Endothelial cell of umbilical vein (primary cell): Measurements from ENCODE around the gene ZNF23. TPM values are rescaled to one million over a fixed set of nuclear protein-coding genes. Genes with fewer than 3 reads are reported as not detected.

Experiments used
- BruUV-seq: library from RNA; stranded (reverse); fragments of 400-500 nt; replicated peaks from 2 replicates; lab custom pipeline; 2021; lab: Mats Ljungman, UMichigan
- CTCF ChIA-PET: fragments of 300-600, 350-600 bp; sonication (Branson Sonifier 250); formaldehyde crosslinking; loops from one replicate; lab custom pipeline; 2021; ENCODE audit warnings: antibody characterized with exemption, inconsistent platforms; lab: Charles Lee
- POLR2A ChIA-PET: fragments of 300-600, 350-600 bp; sonication (Branson Sonifier 250); formaldehyde crosslinking; loops from one replicate; lab custom pipeline; 2021; ENCODE audit warnings: antibody characterized with exemption, inconsistent platforms; lab: Charles Lee
- DNase-seq: peaks from one replicate; pipeline ENCODE4 v3.0.0-alpha.2; 2011; ENCODE audit warnings: low read depth, low spot score
- FAIRE-seq: peaks from 2 replicates; lab custom pipeline; 2011; peaks lifted over from hg19 to GRCh38; lab: Jason Lieb, UNC
- H2AFZ ChIP-seq: 2 replicates; pipeline ENCODE4 v1.6.0; 2012; ENCODE audit warnings: low read depth, low read length, control low read depth, inconsistent platforms
- H3K27ac ChIP-seq: 2 replicates; pipeline ENCODE4 v1.5.1; 2011; ENCODE audit warnings: low read depth, mild to moderate bottlenecking, control low read depth, low read length, moderate library complexity; ENCODE audit not compliant: insufficient read depth
- H3K27me3 ChIP-seq, 2 experiments: 2 replicates each; pipeline versions ENCODE4 v1.6.0 to v1.6.1; 2011; ENCODE audit warnings: low read length in 2 of 2, mixed read lengths in 1 of 2; ENCODE audit not compliant: control insufficient read depth in 2 of 2, insufficient read depth in 2 of 2
- H3K36me3 ChIP-seq, 2 experiments: 2 replicates in 1 of 2; 3 replicates in 1 of 2; pipeline ENCODE4 v1.5.1; 2011; ENCODE audit warnings: low read length in 2 of 2, mild to moderate bottlenecking in 1 of 2, moderate library complexity in 1 of 2; ENCODE audit not compliant: control insufficient read depth in 2 of 2, insufficient read depth in 2 of 2; ENCODE audit errors: extremely low read depth in 1 of 2
- H3K4me1 ChIP-seq: 3 replicates; pipeline ENCODE4 v1.5.1; 2011; ENCODE audit warnings: mild to moderate bottlenecking, low read length; ENCODE audit not compliant: control insufficient read depth, insufficient read depth; ENCODE audit errors: extremely low read depth
- H3K4me2 ChIP-seq: 2 replicates; pipeline ENCODE4 v1.6.1; 2011; ENCODE audit warnings: low read length, control low read depth, mixed read lengths; ENCODE audit not compliant: insufficient read depth
- H3K4me3 ChIP-seq, 3 experiments: fragments of 200-600 bp in 1 of 3; sonication (generic), shearing (Covaris generic) in 1 of 3; replicated peaks in 1 of 3; 2 replicates each; pipeline ENCODE4 v1.5.1; 2011 to 2016; ENCODE audit warnings: control low read depth in 3 of 3, low read length in 3 of 3, mild to moderate bottlenecking in 2 of 3, inconsistent platforms in 1 of 3, low read depth in 1 of 3, moderate library complexity in 1 of 3; ENCODE audit not compliant: insufficient read depth in 1 of 3
- H3K79me2 ChIP-seq: 2 replicates; pipeline ENCODE4 v1.6.0; 2012; ENCODE audit warnings: low read length, inconsistent platforms; ENCODE audit not compliant: control insufficient read depth, insufficient read depth
- H3K9ac ChIP-seq: replicated peaks from 2 replicates; pipeline ENCODE3; 2011; ENCODE audit warnings: low read length, control low read depth; ENCODE audit not compliant: insufficient read depth; ENCODE audit errors: extremely low read depth
- H3K9me1 ChIP-seq: replicated peaks from 3 replicates; pipeline ENCODE4 v1.6.0; 2011; ENCODE audit warnings: mild to moderate bottlenecking, low read length; ENCODE audit not compliant: control insufficient read depth, insufficient read depth; ENCODE audit errors: extremely low read depth
- H3K9me3 ChIP-seq: replicated peaks from 2 replicates; pipeline ENCODE4 v1.5.1; 2012; ENCODE audit warnings: low read length, inconsistent platforms; ENCODE audit not compliant: control insufficient read depth, insufficient read depth
- H4K20me1 ChIP-seq: replicated peaks from 2 replicates; pipeline ENCODE3; 2011; ENCODE audit warnings: mild to moderate bottlenecking, low read length; ENCODE audit not compliant: control insufficient read depth, insufficient read depth; ENCODE audit errors: extremely low read depth
- CTCF ChIP-seq, 2 donors: IDR thresholded peaks; 1 replicate in 1 of 2; 2 replicates in 1 of 2; pipeline ENCODE4 v1.5.1; 2011; ENCODE audit warnings: low read length in 2 of 2, mild to moderate bottlenecking in 2 of 2, moderate library complexity in 2 of 2, control low read depth in 1 of 2, inconsistent platforms in 1 of 2, low read depth in 1 of 2; ENCODE audit not compliant: insufficient read depth in 1 of 2; ENCODE audit errors: extremely low read depth in 1 of 2
- EZH2 ChIP-seq: IDR thresholded peaks from 2 replicates; pipeline ENCODE4 v1.6.1; 2012; ENCODE audit warnings: borderline replicate concordance, low read depth, mild to moderate bottlenecking, moderate library complexity, low read length, inconsistent platforms; ENCODE audit not compliant: severe bottlenecking
- FOS ChIP-seq: IDR thresholded peaks from 2 replicates; pipeline ENCODE4 v1.6.1; 2011; ENCODE audit warnings: mild to moderate bottlenecking, low read length, moderate library complexity, borderline replicate concordance; ENCODE audit not compliant: insufficient read depth
- JUN ChIP-seq: IDR thresholded peaks from 2 replicates; pipeline ENCODE4 v1.6.1; 2011; ENCODE audit warnings: borderline replicate concordance, low read depth; ENCODE audit not compliant: insufficient read length, insufficient read depth
- MAX ChIP-seq: IDR thresholded peaks from 2 replicates; pipeline ENCODE4 v1.6.1; 2011; ENCODE audit not compliant: insufficient read depth, insufficient read length
- POLR2A ChIP-seq: IDR thresholded peaks from 2 replicates; pipeline ENCODE4 v1.6.1; 2012; ENCODE audit warnings: low read depth, mild to moderate bottlenecking, control low read depth, low read length
- dilution Hi-C: fragments of 300-500 bp; cut with MboI; formaldehyde crosslinking; loops from one replicate; pipeline ENCODE4 v1.15.0; 2019; ENCODE audit warnings: low sequenced_read_pairs; ENCODE audit not compliant: extremely low pct_ligation_motif_present
- intact Hi-C: fragments of 100-400 bp; cut with micrococcal nuclease; formaldehyde crosslinking; loops from one replicate; pipeline ENCODE4 v1.10.0; 2022
- polyA plus RNA-seq, 4 experiments: library from polyadenylated mRNA; depleted of rRNA in 3 of 4; stranded (reverse) in 3 of 4; unstranded in 1 of 4; fragments of >200 nt; gene quantifications; 2 replicates each; pipeline versions ENCODE4 v1.2.1 to v1.2.3, GENCODE V29; 2011 to 2012; ENCODE audit warnings: missing spikeins in 1 of 4
- total RNA-seq: library from RNA; stranded (reverse); gene quantifications from 2 replicates; pipeline ENCODE4 v1.2.3, GENCODE V29; 2021

ZNF23 gene
- total and polyA plus RNA-seq, 2 donors (not counting 3 experiments of a cell fraction or from before 2014, with no cell fraction given) = 2.1 to 6.4 TPM

- Histone ChIP-seq H3K79me2 (no peaks in the 10 kb centered on the region), H3K4me3 (no peak overlapping the region), H3K9me3 (peaks cover 17% of the 10 kb centered on the region), H2AFZ (no peak overlapping the region), H4K20me1 (no peaks in the 10 kb centered on the region), H3K27me3 (no peaks in the 10 kb centered on the region), H3K4me2 (no peak overlapping the region), H3K27ac (no peak overlapping the region), H3K9me1 (no peaks in the 10 kb centered on the region), H3K4me1 (no peaks in the 10 kb centered on the region), H3K9ac (no peak overlapping the region), H3K36me3 (peaks cover 6 to 8% of the 10 kb centered on the region in 2 experiments)
- ChIA-PET POLR2A (no interaction called here), CTCF (no interaction called here)
- intact Hi-C loops (no loop called here), dilution Hi-C loops (no loop called here)
- no peak for TF ChIP-seq POLR2A
- no TSS peak for BruUV-seq
- FAIRE-seq (no peak), DNase-seq (no peak)
These were observed 13.0 kb downstream of the ZNF23 start for GRCh38 chr16:71449020-71449419.

- DNase-seq (no peak), FAIRE-seq (no peak)
- H3K27ac ChIP-seq = no peak overlapping the region
- intact Hi-C loops = no loop called here
- no peaks in the 10 kb centered on the region for H3K27me3 ChIP-seq
- H3K4me2 ChIP-seq = no peak overlapping the region
- no peak overlapping the region for H3K9ac ChIP-seq
- no peak overlapping the region for H3K4me3 ChIP-seq
- dilution Hi-C loops = no loop called here
- ChIA-PET CTCF (no interaction called here), POLR2A (no interaction called here)
- BruUV-seq = no TSS peak
- H3K36me3 ChIP-seq = peaks cover 6 to 8% of the 10 kb centered on the region in 2 experiments
- H3K9me3 ChIP-seq = peaks cover 17% of the 10 kb centered on the region
- no peaks in the 10 kb centered on the region for H3K4me1 ChIP-seq
- no peak overlapping the region for H2AFZ ChIP-seq
- no peaks in the 10 kb centered on the region for H3K79me2 ChIP-seq
- no peak for TF ChIP-seq FOS
- no peak for TF ChIP-seq MAX
- no peak for TF ChIP-seq JUN
- no peak for TF ChIP-seq EZH2
- no peak for TF ChIP-seq CTCF (IDR thresholded peaks at IDR 0.05; ENCODE audit: extremely low read depth in 1 of 2, insufficient read depth in 1 of 2, low read depth in 1 of 2, low read length in 2 of 2)
- H3K9me1 ChIP-seq = no peaks in the 10 kb centered on the region
- no peaks in the 10 kb centered on the region for H4K20me1 ChIP-seq
These were observed 13.7 kb downstream of the ZNF23 start for GRCh38 chr16:71448274-71448866.
